Measurements from ENCODE around the gene LRP2BP.
"Not testable (repeated sequence)": the region's sequence is repeated elsewhere in the genome, so short reads cannot be mapped to it uniquely, and the experiment has no call there.

The LRP2BP gene

GRCh38 chr4:185325721-185326120 is 70.0 kb downstream of the LRP2BP start:
- not testable (repeated sequence) for DNase-seq (ENCODE audit: low read depth)

GRCh38 chr4:185324361-185324760 is 71.4 kb downstream of the LRP2BP start:
- not testable (repeated sequence) for DNase-seq (ENCODE audit: low read depth)

GRCh38 chr4:185323606-185324005 is 72.1 kb downstream of the LRP2BP start:
- no peak for DNase-seq (ENCODE audit: low read depth)

- DNase-seq (ENCODE audit: low read depth) = no peak
Observed at GRCh38 chr4:185322803-185323202, 72.9 kb downstream of the LRP2BP start.

GRCh38 chr4:185318679-185319078 is 77.0 kb downstream of the LRP2BP start:
- no peak for DNase-seq (ENCODE audit: low read depth)

- no peak for DNase-seq (ENCODE audit: low read depth)
Observed at GRCh38 chr4:185317880-185318279, 77.8 kb downstream of the LRP2BP start.

- DNase-seq (ENCODE audit: low read depth) = not testable (repeated sequence)
Observed at GRCh38 chr4:185317462-185317861, 78.3 kb downstream of the LRP2BP start.

All from activated T-cell treated with anti-CD3 and anti-CD28 coated beads for 1 hour (primary cell).